Left lung (tissue), 10 donors: ENCODE data around the gene CALM1. TPM values are rescaled to one million over a fixed set of nuclear protein-coding genes. Genes with fewer than 3 reads are reported as not detected.

Experiments
- ATAC-seq: fragments of 200-7000 bp; cut with Tn5 transposase; one replicate; pipeline ENCODE4 v1.9.1; 2020; ENCODE audit warnings: moderate library complexity
- DNase-seq, 4 donors: peaks; one replicate each; pipeline ENCODE4 v3.0.0-alpha.2; 2013 to 2020
- H3K27ac ChIP-seq, 2 donors: fragments of 200-600 bp; sonication (generic) in 1 of 2; one replicate each; pipeline versions ENCODE4 v1.5.0 to v1.8.0; 2020 to 2021
- H3K27me3 ChIP-seq, 2 donors: fragments of 200-600 bp; sonication (generic) in 1 of 2; one replicate each; pipeline versions ENCODE4 v1.5.0 to v1.8.0; 2020 to 2021
- H3K36me3 ChIP-seq, 2 donors: fragments of 200-600 bp; sonication (generic) in 1 of 2; one replicate each; pipeline versions ENCODE4 v1.5.0 to v1.8.0; 2020 to 2021
- H3K4me1 ChIP-seq, 2 donors: fragments of 200-600 bp; one replicate each; pipeline ENCODE4 v1.8.0; 2021
- H3K4me3 ChIP-seq, 2 donors: fragments of 200-600 bp; sonication (generic) in 1 of 2; one replicate each; pipeline versions ENCODE4 v1.5.0 to v1.8.0; 2020 to 2021; ENCODE audit warnings: mild to moderate bottlenecking in 1 of 2
- H3K9me3 ChIP-seq, 2 donors: fragments of 200-600 bp; sonication (generic) in 1 of 2; one replicate each; pipeline versions ENCODE4 v1.5.0 to v1.8.0; 2020 to 2021
- intact Hi-C, 2 donors: fragments of 100-400 bp; cut with DNase I; formaldehyde crosslinking; loops; one replicate each; pipeline versions ENCODE4 v1.11.2 to v1.14.2; 2022
- polyA plus RNA-seq, 6 donors: library from polyadenylated mRNA; unstranded; fragments of 120-200 nt; gene quantifications; one replicate each; pipeline ENCODE4 v1.2.1, GENCODE V29; 2013; ENCODE audit not compliant: insufficient read length in 6 of 6
- total RNA-seq, 2 donors: library from RNA; stranded (reverse); fragmentation: NEBNext Ultra II Directional; extraction: Animal tissue kit (Norgen Biotek cat#: 25700); gene quantifications; one replicate each; pipeline ENCODE4 v1.2.1, GENCODE V29; 2021
- TF ChIP-seq, protein P1 (sequence below), 2 donors: fragments of 200-600 bp; sonication (generic) in 1 of 2; IDR thresholded peaks; one replicate each; pipeline versions ENCODE4 v1.5.0 to v1.8.0; 2021; ENCODE audit warnings: antibody characterized with exemption in 2 of 2
- donor health status: DM: no; HTN: yes; CAD: no.
- donor health status: DM: no; HTN: no; CAD: no.

The CALM1 gene
- total and polyA plus RNA-seq, 8 donors: 553 to 767 (median 654) TPM

DNA sequence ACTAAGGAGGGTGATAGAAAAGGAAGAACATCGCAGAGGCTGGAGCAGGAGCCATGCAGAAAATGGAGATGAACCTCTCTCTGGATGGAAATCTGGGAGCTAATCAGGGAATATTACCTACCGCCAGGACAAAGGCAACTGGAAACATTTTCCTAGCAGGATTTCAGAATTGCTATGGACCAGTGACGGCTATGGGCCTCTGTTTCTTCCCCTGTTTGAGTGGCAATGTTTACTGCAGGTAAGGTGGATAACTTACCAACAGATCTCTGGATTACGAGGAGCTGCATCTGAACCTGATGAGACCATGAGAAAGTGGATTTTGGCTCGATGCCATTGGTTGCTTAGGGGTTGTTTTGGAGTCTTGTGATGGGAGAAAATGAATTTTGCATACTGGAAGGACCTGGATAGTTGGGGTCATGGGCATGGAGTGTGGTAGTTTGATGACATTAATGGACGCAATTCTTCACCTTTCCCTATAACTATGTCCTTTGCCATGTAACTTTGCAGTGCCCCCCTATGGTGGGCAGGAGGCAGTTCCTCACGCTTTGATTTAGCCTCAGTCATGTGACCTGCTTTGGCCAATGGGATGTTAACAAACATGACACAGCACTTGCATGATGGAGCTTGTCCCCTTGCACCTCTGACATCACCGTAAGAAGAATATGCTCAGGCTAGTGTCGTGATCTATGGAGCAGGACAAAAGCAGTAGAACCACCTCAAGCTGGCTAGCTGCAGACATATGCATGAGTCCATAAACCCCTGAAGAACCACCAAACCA lies 51.1 kb downstream of the CALM1 start:
- no peaks in the 10 kb centered on the region for H3K36me3 ChIP-seq
- peaks cover 0 to 13% of the 10 kb centered on the region in 2 donors for H3K9me3 ChIP-seq
- peaks cover 0 to 6% of the 10 kb centered on the region in 2 donors for H3K4me1 ChIP-seq
- H3K27ac ChIP-seq: no peak overlapping the region
- DNase-seq (no peak), ATAC-seq (no peak)
- TF ChIP-seq, protein P1, sequence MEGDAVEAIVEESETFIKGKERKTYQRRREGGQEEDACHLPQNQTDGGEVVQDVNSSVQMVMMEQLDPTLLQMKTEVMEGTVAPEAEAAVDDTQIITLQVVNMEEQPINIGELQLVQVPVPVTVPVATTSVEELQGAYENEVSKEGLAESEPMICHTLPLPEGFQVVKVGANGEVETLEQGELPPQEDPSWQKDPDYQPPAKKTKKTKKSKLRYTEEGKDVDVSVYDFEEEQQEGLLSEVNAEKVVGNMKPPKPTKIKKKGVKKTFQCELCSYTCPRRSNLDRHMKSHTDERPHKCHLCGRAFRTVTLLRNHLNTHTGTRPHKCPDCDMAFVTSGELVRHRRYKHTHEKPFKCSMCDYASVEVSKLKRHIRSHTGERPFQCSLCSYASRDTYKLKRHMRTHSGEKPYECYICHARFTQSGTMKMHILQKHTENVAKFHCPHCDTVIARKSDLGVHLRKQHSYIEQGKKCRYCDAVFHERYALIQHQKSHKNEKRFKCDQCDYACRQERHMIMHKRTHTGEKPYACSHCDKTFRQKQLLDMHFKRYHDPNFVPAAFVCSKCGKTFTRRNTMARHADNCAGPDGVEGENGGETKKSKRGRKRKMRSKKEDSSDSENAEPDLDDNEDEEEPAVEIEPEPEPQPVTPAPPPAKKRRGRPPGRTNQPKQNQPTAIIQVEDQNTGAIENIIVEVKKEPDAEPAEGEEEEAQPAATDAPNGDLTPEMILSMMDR (IDR thresholded peaks at IDR 0.05): no peak
- no peaks in the 10 kb centered on the region for H3K27me3 ChIP-seq
- no peak overlapping the region for H3K4me3 ChIP-seq
- intact Hi-C loops: no loop called here

DNA sequence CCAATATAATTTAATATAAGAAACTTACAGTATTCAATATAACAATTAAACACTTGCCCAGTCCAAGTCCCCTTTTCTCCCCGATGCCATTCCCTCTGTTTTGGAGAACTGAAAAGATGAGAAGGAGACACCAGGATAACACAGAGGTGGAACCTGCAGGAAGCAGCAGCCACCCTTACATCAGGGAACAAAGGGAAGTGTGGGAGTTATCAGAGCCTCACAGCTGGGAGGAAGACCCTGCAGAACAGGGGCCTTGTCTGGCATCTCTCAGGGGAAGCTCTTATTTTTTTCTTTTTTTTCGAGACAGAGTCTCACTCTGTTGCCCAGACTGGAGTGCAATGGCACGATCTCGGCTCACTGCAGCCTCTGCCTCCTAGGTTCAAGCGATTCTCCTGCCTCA lies 52.6 kb downstream of the CALM1 start:
- Histone ChIP-seq H3K27me3 (no peaks in the 10 kb centered on the region), H3K4me1 (peaks cover 5 to 6% of the 10 kb centered on the region in 2 donors), H3K36me3 (no peaks in the 10 kb centered on the region), H3K9me3 (peaks cover 0 to 13% of the 10 kb centered on the region in 2 donors), H3K4me3 (no peak overlapping the region), H3K27ac (no peak overlapping the region)
- intact Hi-C loops: no loop called here
- ATAC-seq (no peak), DNase-seq (no peak)
- TF ChIP-seq, protein P1 (IDR thresholded peaks at IDR 0.05): no peak

DNA sequence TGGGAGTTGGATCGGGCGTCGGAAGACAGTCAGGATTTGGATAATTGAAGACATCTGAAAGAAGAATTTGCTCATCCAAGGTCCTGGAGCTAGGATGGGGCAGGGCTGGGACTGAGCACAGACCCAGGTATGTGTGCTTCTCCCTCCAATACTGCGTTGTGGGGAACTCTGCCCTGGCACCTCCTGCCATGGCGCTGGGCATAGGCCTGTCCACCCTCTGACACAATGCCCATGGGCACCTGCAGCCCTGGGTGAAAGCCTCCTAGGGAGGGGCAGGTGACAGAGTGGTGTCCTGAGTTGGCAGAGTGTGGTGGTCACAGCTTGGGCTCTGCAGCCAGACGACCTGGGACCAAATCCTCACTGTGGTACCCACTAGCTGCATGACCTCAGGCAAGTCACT lies 53.3 kb downstream of the CALM1 start:
- no peak overlapping the region for H3K4me3 ChIP-seq
- peaks cover 5 to 6% of the 10 kb centered on the region in 2 donors for H3K4me1 ChIP-seq
- ATAC-seq: no peak
- H3K36me3 ChIP-seq: no peaks in the 10 kb centered on the region
- intact Hi-C loops: no loop called here
- peaks cover 0 to 13% of the 10 kb centered on the region in 2 donors for H3K9me3 ChIP-seq
- DNase-seq: no peak
- H3K27me3 ChIP-seq: no peaks in the 10 kb centered on the region
- H3K27ac ChIP-seq: no peak overlapping the region
- TF ChIP-seq, protein P1 (IDR thresholded peaks at IDR 0.05): no peak

DNA sequence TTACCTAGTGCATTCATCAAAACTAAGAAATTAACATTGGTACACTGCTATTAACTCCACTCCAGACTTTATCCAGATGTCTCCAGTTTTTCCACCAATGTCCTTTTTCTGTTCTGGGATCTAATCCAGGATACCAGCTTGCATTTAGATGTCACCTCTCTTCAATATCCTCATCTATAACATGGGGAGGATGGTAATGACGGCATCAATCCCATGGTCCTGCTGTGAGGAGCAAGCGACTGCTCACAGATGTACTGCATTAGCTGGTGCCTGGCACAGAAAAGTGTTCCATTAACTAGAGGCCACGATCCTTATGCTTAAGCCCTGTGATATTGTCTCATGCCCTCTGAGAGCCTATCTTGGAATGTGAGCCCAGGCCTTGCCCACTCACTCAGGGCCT lies 53.8 kb downstream of the CALM1 start:
- Histone ChIP-seq H3K27ac (no peak overlapping the region), H3K4me3 (no peak overlapping the region), H3K9me3 (peaks cover 0 to 11% of the 10 kb centered on the region in 2 donors), H3K36me3 (no peaks in the 10 kb centered on the region), H3K4me1 (peaks cover 5 to 6% of the 10 kb centered on the region in 2 donors), H3K27me3 (no peaks in the 10 kb centered on the region)
- intact Hi-C loops: no loop called here
- no peak for ATAC-seq
- DNase-seq: no peak
- TF ChIP-seq, protein P1 (IDR thresholded peaks at IDR 0.05): no peak

DNA sequence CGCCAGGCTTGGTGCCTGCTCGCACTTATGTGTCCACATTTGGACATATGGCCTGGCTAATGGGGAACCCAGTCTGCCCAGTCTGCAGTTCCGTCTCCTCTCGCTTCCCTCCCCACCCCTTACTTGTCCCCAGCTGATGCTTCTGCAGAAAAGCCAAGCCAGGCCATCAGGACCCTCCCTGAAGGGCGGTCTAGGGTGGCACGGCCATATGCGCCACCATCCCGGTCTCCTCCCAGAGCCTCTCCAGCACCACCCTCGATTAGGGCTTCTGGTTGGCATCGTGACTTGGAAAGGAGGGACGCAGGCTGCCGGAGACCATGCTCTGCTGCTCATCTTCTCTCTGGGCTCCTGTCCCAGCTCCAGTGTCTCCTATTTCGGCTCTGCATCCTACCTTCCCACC lies 54.6 kb downstream of the CALM1 start:
- no peaks in the 10 kb centered on the region for H3K36me3 ChIP-seq
- TF ChIP-seq, protein P1 (IDR thresholded peaks at IDR 0.05): no peak
- H3K4me3 ChIP-seq: no peak overlapping the region
- DNase-seq (no peak), ATAC-seq (no peak)
- H3K9me3 ChIP-seq: peaks cover 0 to 11% of the 10 kb centered on the region in 2 donors
- H3K27ac ChIP-seq: no peak overlapping the region
- H3K27me3 ChIP-seq: no peaks in the 10 kb centered on the region
- peaks cover 5 to 6% of the 10 kb centered on the region in 2 donors for H3K4me1 ChIP-seq
- intact Hi-C loops: no loop called here
